SK-N-SH (cell line): Measurements from ENCODE around the gene MC4R.

Source experiments
- CTCF ChIP-seq: fragments of 200-600 bp; sonication (generic); IDR thresholded peaks from 2 replicates; pipeline ENCODE4 v1.6.1; 2017; ENCODE audit warnings: antibody characterized with exemption, mild to moderate bottlenecking, moderate library complexity
- EP300 ChIP-seq, 2 experiments: IDR thresholded peaks; 2 replicates each; pipeline versions ENCODE4 v1.4.0 to v1.6.1; 2012; ENCODE audit warnings: borderline replicate concordance in 1 of 2, low read depth in 1 of 2, low read length in 1 of 2
- FOSL2 ChIP-seq: IDR thresholded peaks from 2 replicates; pipeline ENCODE4 v1.4.0; 2012; ENCODE audit warnings: low read depth, mild to moderate bottlenecking, moderate library complexity, borderline replicate concordance
- POLR2AphosphoS5 ChIP-seq: IDR thresholded peaks from 2 replicates; pipeline ENCODE4 v1.6.1; 2012; ENCODE audit warnings: low read depth, low read length
- REST ChIP-seq: IDR thresholded peaks from 2 replicates; pipeline ENCODE4 v1.6.1; 2012; ENCODE audit warnings: mild to moderate bottlenecking, low read depth, low read length, moderate library complexity
- SIN3A ChIP-seq: IDR thresholded peaks from 2 replicates; pipeline ENCODE4 v1.6.1; 2012; ENCODE audit warnings: low read depth, mild to moderate bottlenecking, low read length, moderate library complexity, borderline replicate concordance
- YY1 ChIP-seq: IDR thresholded peaks from 2 replicates; pipeline ENCODE4 v1.4.0; 2012; ENCODE audit warnings: low read depth, mild to moderate bottlenecking

- no peak for TF ChIP-seq REST
- TF ChIP-seq YY1, result no peak
- no peak for TF ChIP-seq CTCF
- TF ChIP-seq EP300 (IDR thresholded peaks at IDR 0.05; ENCODE audit: borderline replicate concordance in 1 of 2, low read depth in 1 of 2, low read length in 1 of 2), result no peak
- TF ChIP-seq FOSL2, result no peak
- no peak for TF ChIP-seq POLR2AphosphoS5
- TF ChIP-seq SIN3A, result no peak
Measured at GRCh38 chr18:60401346-60401745, 28.8 kb upstream of the MC4R start.
